ENCODE results near the gene TSC2. TPM values are rescaled to one million over a fixed set of nuclear protein-coding genes. Genes with fewer than 3 reads are reported as not detected.

Gene TSC2
- total RNA-seq, 2 experiments from 2014 or later, result 57.2 to 152 TPM

GRCh38 chr16:2035431-2036199 is 12.2 kb upstream of the TSC2 start:
- no peaks in the 10 kb centered on the region for H3K9me3 ChIP-seq (ENCODE audit: low read length)
- H3K9me2 ChIP-seq (ENCODE audit: insufficient read depth, low read length), result no peaks in the 10 kb centered on the region
- no peaks in the 10 kb centered on the region for H3K36me3 ChIP-seq (ENCODE audit: insufficient read depth, low read length)
- no peaks in the 10 kb centered on the region for H3K79me2 ChIP-seq (ENCODE audit: insufficient read depth, low read depth, low read length)
- H3K4me1 ChIP-seq (ENCODE audit: insufficient read depth, low read length, poor library complexity, severe bottlenecking), result no peaks in the 10 kb centered on the region
- H2AFZ ChIP-seq (ENCODE audit: low read length), result no peak overlapping the region
- H3K4me2 ChIP-seq (ENCODE audit: low read length), result no peak overlapping the region
- POLR2A ChIA-PET, result no interaction called here
- DNase-seq (ENCODE audit: low spot score), result no peak
- no TSS peak for BruUV-seq (replicated peaks)
- no peak overlapping the region for H3K4me3 ChIP-seq (ENCODE audit: low read depth, low read length, poor library complexity, severe bottlenecking)
- intact Hi-C loops (cut with micrococcal nuclease; ENCODE audit: unreplicated experiment), result no loop called here
- H3K27ac ChIP-seq (ENCODE audit: low read depth, low read length, poor library complexity, severe bottlenecking), result no peak overlapping the region
- no peaks in the 10 kb centered on the region for H4K20me1 ChIP-seq (ENCODE audit: insufficient read depth, low read length)
- no peak for TF ChIP-seq CTCF (conservative IDR thresholded peaks at IDR 0.05; ENCODE audit: low read length)
- TF ChIP-seq EZH2phosphoT487 (IDR thresholded peaks at IDR 0.05; ENCODE audit: borderline replicate concordance, low read depth, low read length), result no peak
- CTCF ChIA-PET (ENCODE audit: unreplicated experiment), result no interaction called here

GRCh38 chr16:2036200-2036966 is 11.4 kb upstream of the TSC2 start:
- Histone ChIP-seq H3K4me2 (ENCODE audit: low read length) (no peak overlapping the region), H2AFZ (ENCODE audit: low read length) (no peak overlapping the region), H3K4me3 (ENCODE audit: low read depth, low read length, poor library complexity, severe bottlenecking) (no peak overlapping the region), H3K36me3 (ENCODE audit: insufficient read depth, low read length) (no peaks in the 10 kb centered on the region), H3K9me2 (ENCODE audit: insufficient read depth, low read length) (no peaks in the 10 kb centered on the region), H3K79me2 (ENCODE audit: insufficient read depth, low read depth, low read length) (no peaks in the 10 kb centered on the region), H3K4me1 (ENCODE audit: insufficient read depth, low read length, poor library complexity, severe bottlenecking) (no peaks in the 10 kb centered on the region), H4K20me1 (ENCODE audit: insufficient read depth, low read length) (no peaks in the 10 kb centered on the region), H3K27ac (ENCODE audit: low read depth, low read length, poor library complexity, severe bottlenecking) (no peak overlapping the region), H3K9me3 (ENCODE audit: low read length) (no peaks in the 10 kb centered on the region)
- no peak for TF ChIP-seq EZH2phosphoT487 (IDR thresholded peaks at IDR 0.05; ENCODE audit: borderline replicate concordance, low read depth, low read length)
- no peak for TF ChIP-seq CTCF (conservative IDR thresholded peaks at IDR 0.05; ENCODE audit: low read length)
- POLR2A ChIA-PET, result no interaction called here
- CTCF ChIA-PET (ENCODE audit: unreplicated experiment), result no interaction called here
- BruUV-seq (replicated peaks), result no TSS peak
- no peak for DNase-seq (ENCODE audit: low spot score)
- intact Hi-C loops (cut with micrococcal nuclease; ENCODE audit: unreplicated experiment), result no loop called here

GRCh38 chr16:2037115-2037514 is 10.7 kb upstream of the TSC2 start:
- ChIA-PET CTCF (ENCODE audit: unreplicated experiment) (no interaction called here), POLR2A (no interaction called here)
- intact Hi-C loops (cut with micrococcal nuclease; ENCODE audit: unreplicated experiment), result no loop called here
- H3K9me2 ChIP-seq (ENCODE audit: insufficient read depth, low read length), result no peaks in the 10 kb centered on the region
- H2AFZ ChIP-seq (ENCODE audit: low read length), result no peak overlapping the region
- no peak overlapping the region for H3K4me2 ChIP-seq (ENCODE audit: low read length)
- no peaks in the 10 kb centered on the region for H4K20me1 ChIP-seq (ENCODE audit: insufficient read depth, low read length)
- no peak overlapping the region for H3K4me3 ChIP-seq (ENCODE audit: low read depth, low read length, poor library complexity, severe bottlenecking)
- DNase-seq (ENCODE audit: low spot score), result no peak
- no peaks in the 10 kb centered on the region for H3K79me2 ChIP-seq (ENCODE audit: insufficient read depth, low read depth, low read length)
- H3K4me1 ChIP-seq (ENCODE audit: insufficient read depth, low read length, poor library complexity, severe bottlenecking), result no peaks in the 10 kb centered on the region
- H3K27ac ChIP-seq (ENCODE audit: low read depth, low read length, poor library complexity, severe bottlenecking), result no peak overlapping the region
- TF ChIP-seq EZH2phosphoT487 (IDR thresholded peaks at IDR 0.05; ENCODE audit: borderline replicate concordance, low read depth, low read length), result no peak
- TF ChIP-seq CTCF (conservative IDR thresholded peaks at IDR 0.05; ENCODE audit: low read length), result no peak
- BruUV-seq (replicated peaks), result no TSS peak
- H3K9me3 ChIP-seq (ENCODE audit: low read length), result no peaks in the 10 kb centered on the region
- no peaks in the 10 kb centered on the region for H3K36me3 ChIP-seq (ENCODE audit: insufficient read depth, low read length)
